ENCODE measurements around the gene SHMT2.

The SHMT2 gene

DNA sequence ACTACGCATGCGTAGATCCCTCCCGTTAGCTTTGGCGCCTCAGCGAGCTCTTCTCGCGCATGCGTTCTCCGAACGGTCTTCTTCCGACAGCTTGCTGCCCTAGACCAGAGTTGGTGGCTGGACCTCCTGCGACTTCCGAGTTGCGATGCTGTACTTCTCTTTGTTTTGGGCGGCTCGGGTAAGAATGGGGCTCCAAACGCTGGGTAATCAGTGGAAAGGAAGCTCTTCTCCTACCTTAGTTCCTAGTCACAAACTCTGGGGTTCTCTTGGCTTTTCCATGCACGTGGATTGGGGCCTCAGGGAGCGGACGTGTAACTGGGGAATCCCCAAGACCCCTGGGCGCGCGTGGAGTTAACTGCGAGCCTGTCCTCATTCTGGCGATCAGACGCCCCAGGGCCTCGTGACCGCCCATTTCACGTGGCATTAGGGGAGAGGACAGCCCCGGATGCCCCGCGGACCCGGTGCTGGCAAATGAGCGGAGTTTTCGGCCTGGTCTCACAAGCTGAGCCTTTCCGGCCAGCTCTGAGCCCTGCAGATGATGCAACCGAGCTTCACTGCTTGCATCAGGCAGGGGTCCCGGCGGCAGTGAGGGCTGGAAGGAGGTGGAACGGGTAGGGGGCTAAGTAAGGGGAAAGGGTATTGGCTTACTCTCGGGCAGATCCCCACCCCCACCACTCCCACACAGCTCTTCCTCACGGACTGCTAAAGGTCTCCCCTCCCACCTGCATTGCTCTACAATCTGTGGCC, at the start of gene SHMT2:
Gene SHMT2 (plus strand): TSS at position 78 of the 747 bp plus-strand sequence. CDS start 68 bp downstream, at position 146.
- H3K9me3 ChIP-seq: no peaks in the 10 kb centered on the region
- H3K4me3 ChIP-seq (ENCODE audit: low read depth in 1 of 2, low read length in 1 of 2): peak within 1 kb of the TSS; percentile 51 to 56
- TF ChIP-seq, protein P1, sequence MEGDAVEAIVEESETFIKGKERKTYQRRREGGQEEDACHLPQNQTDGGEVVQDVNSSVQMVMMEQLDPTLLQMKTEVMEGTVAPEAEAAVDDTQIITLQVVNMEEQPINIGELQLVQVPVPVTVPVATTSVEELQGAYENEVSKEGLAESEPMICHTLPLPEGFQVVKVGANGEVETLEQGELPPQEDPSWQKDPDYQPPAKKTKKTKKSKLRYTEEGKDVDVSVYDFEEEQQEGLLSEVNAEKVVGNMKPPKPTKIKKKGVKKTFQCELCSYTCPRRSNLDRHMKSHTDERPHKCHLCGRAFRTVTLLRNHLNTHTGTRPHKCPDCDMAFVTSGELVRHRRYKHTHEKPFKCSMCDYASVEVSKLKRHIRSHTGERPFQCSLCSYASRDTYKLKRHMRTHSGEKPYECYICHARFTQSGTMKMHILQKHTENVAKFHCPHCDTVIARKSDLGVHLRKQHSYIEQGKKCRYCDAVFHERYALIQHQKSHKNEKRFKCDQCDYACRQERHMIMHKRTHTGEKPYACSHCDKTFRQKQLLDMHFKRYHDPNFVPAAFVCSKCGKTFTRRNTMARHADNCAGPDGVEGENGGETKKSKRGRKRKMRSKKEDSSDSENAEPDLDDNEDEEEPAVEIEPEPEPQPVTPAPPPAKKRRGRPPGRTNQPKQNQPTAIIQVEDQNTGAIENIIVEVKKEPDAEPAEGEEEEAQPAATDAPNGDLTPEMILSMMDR (IDR thresholded peaks at IDR 0.05): no peak
- H3K27ac ChIP-seq: peak within 1 kb of the TSS; percentile 40
- peaks cover 46% of the 10 kb centered on the region for H3K27me3 ChIP-seq
- H3K36me3 ChIP-seq: peaks cover 21% of the 10 kb centered on the region
- H3K4me1 ChIP-seq (ENCODE audit: control insufficient read depth in 1 of 2, insufficient read depth in 1 of 2, low read depth in 1 of 2, low read length in 1 of 2): peaks cover 36 to 44% of the 10 kb centered on the region in 2 experiments

DNA sequence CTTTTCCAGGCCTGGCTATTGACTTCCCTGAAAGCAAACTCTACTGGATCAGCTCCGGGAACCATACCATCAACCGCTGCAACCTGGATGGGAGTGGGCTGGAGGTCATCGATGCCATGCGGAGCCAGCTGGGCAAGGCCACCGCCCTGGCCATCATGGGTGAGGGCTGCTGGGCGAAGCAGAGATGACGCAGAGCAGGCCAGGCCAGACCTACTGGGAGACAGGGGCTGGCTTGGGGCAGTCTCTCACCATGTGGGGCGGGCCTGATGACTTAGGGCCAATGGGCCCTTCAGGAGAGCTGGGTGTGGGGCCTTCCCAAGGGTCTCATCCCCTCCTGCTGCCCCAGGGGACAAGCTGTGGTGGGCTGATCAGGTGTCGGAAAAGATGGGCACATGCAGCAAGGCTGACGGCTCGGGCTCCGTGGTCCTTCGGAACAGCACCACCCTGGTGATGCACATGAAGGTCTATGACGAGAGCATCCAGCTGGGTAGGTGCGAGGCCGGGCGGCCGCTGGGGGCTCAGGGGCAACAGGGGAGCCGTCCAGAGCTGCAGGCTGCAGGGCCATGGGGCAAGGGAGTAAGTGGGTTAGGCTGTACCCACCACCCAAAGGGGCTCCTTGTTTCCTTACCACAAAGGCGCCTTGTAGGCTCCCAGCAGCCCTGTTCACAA, 49.1 kb upstream of the SHMT2 start:
- Histone ChIP-seq H3K9me3 (no peaks in the 10 kb centered on the region), H3K27ac (no peak overlapping the region), H3K36me3 (no peaks in the 10 kb centered on the region), H3K4me3 (ENCODE audit: low read depth in 1 of 2, low read length in 1 of 2) (no peak overlapping the region), H3K27me3 (no peaks in the 10 kb centered on the region), H3K4me1 (ENCODE audit: control insufficient read depth in 1 of 2, insufficient read depth in 1 of 2, low read depth in 1 of 2, low read length in 1 of 2) (no peaks in the 10 kb centered on the region)
- TF ChIP-seq, protein P1 (IDR thresholded peaks at IDR 0.05): no peak

DNA sequence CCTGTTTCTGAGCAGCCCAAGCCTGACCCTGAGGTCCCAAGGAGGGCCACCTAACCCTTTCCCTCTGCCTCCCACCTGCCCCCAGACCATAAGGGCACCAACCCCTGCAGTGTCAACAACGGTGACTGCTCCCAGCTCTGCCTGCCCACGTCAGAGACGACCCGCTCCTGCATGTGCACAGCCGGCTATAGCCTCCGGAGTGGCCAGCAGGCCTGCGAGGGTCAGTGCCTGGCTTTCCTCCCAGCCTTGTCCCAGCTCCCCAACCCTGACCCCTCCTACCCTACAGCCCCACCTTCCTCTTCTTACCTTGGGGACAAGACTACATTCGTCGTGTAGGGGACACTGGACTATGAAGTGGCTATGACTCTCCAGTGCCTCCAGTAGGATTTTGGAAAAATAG, 48.4 kb upstream of the SHMT2 start:
- Histone ChIP-seq H3K36me3 (no peaks in the 10 kb centered on the region), H3K27me3 (no peaks in the 10 kb centered on the region), H3K4me1 (ENCODE audit: control insufficient read depth in 1 of 2, insufficient read depth in 1 of 2, low read depth in 1 of 2, low read length in 1 of 2) (no peaks in the 10 kb centered on the region), H3K4me3 (ENCODE audit: low read depth in 1 of 2, low read length in 1 of 2) (no peak overlapping the region), H3K9me3 (no peaks in the 10 kb centered on the region), H3K27ac (no peak overlapping the region)
- TF ChIP-seq, protein P1 (IDR thresholded peaks at IDR 0.05): no peak

DNA sequence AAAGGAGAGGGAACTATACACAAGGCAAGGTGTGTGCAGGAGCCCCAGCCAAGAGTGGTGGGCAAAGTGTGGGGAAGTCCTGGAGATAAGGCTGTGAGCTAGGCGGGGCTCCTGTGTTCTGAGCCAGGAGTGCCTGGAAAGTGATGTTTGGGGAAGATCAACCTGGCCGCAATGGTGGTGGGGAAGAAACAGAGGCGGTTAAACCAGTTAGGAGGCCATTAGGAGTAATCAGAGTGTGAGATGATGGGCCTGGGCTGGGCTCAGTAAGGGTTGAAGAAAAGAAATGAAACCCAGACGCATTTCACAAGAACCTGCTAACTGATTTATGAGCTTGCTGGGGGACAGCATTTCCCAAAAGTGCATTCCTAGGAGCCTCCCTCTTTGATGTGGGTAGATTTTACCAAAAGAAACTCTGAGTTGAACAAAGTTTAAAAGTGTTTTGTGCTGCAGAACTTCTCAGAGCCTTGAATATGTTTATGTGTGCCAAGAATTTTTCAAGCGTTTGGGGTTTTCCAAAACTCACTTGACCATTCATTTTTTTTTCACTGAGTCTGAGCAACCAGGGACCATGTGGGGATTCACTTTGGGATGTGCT, 47.9 kb upstream of the SHMT2 start:
- Histone ChIP-seq H3K4me1 (ENCODE audit: control insufficient read depth in 1 of 2, insufficient read depth in 1 of 2, low read depth in 1 of 2, low read length in 1 of 2) (no peaks in the 10 kb centered on the region), H3K4me3 (ENCODE audit: low read depth in 1 of 2, low read length in 1 of 2) (no peak overlapping the region), H3K9me3 (no peaks in the 10 kb centered on the region), H3K36me3 (no peaks in the 10 kb centered on the region), H3K27ac (no peak overlapping the region), H3K27me3 (no peaks in the 10 kb centered on the region)
- TF ChIP-seq, protein P1 (IDR thresholded peaks at IDR 0.05): no peak

DNA sequence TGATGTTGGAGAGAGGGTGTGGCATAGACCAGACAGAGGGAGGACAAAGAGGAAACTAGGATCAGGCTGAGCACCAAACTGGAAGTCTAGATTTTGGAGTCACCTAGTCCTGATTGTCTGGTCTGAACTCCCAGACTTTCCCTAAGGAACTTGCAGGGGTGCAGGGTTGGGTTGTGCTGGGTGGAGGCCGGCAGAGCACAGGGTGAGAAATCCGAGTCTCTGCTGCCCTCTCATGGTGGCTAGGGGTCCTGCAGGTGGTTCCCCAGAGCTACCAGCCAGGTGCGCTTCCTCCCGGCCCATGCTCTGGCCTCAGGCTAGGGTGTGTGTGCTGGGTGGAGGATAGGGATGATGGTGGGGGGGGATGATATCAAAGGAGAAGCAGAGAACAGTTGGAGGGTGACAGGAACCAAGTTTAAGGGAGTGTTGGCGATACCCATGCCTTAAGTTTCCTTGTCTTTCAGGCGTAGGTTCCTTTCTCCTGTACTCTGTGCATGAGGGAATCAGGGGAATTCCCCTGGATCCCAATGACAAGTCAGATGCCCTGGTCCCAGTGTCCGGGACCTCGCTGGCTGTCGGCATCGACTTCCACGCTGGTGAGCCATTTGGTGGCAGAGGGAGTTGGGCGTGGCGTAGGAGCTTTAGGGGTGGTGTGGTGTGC, 46.5 kb upstream of the SHMT2 start:
- Histone ChIP-seq H3K27ac (no peak overlapping the region), H3K4me1 (ENCODE audit: control insufficient read depth in 1 of 2, insufficient read depth in 1 of 2, low read depth in 1 of 2, low read length in 1 of 2) (no peaks in the 10 kb centered on the region), H3K27me3 (no peaks in the 10 kb centered on the region), H3K4me3 (ENCODE audit: low read depth in 1 of 2, low read length in 1 of 2) (no peak overlapping the region), H3K9me3 (no peaks in the 10 kb centered on the region), H3K36me3 (no peaks in the 10 kb centered on the region)
- TF ChIP-seq, protein P1 (IDR thresholded peaks at IDR 0.05): peak; percentile 90
